ENCODE results near the gene SLC1A1. TPM values are rescaled to one million over a fixed set of nuclear protein-coding genes. Genes with fewer than 3 reads are reported as not detected.

Gene SLC1A1
- polyA plus RNA-seq, 1 donor from 2014 or later, result not detected

DNA sequence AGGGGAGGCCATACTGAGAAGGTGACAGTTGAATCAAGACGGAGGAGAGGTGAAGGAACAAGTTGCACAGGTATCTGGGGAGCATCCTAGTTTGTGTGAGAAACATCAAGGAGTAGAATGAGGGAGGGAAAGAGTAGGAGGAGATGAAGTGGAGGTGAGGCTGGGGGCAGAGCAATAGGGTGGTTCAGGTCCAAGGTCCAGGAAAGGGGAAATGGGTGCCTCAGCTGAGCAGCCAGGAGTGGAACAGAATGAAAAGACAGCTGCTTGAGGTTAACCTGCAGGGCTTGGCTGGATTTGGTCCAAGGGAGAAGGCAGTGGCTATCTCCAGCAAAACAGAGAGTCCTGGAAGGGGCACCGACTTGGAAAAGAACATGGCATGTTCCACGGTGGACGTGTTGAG, 5.3 kb downstream of the SLC1A1 start:
- Mint-ChIP-seq H3K36me3 (no peaks in the 10 kb centered on the region), H3K27ac (no peak overlapping the region), H3K4me1 (peaks cover 7 to 14% (median 10%) of the 10 kb centered on the region in 3 donors), H3K27me3 (peaks cover 36% of the 10 kb centered on the region), H3K9me3 (no peaks in the 10 kb centered on the region), H3K4me3 (no peak overlapping the region)

DNA sequence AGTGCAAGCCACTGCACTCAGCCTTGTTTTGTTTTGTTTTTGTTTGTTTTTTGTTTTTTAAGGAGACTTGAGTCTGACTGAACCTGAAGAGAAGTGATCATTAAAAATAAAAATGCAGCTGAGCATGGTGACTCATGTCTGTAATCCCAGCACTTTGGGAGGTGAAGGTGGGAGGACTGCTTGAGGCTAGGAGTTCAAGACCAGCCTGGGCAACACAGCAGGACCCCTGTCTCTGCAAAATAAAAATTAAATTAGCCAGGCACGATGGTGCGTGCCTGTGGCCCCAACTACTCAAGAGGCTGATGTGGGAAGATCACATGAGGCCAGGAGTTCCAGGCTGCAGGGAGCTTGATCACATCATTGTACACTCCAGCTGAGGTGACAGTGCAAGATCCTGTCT, 6.2 kb downstream of the SLC1A1 start:
- Mint-ChIP-seq H3K27me3 (peaks cover 28% of the 10 kb centered on the region), H3K4me1 (peaks cover 3 to 10% (median 4%) of the 10 kb centered on the region in 3 donors), H3K36me3 (no peaks in the 10 kb centered on the region), H3K27ac (no peak overlapping the region), H3K4me3 (no peak overlapping the region), H3K9me3 (no peaks in the 10 kb centered on the region)

DNA sequence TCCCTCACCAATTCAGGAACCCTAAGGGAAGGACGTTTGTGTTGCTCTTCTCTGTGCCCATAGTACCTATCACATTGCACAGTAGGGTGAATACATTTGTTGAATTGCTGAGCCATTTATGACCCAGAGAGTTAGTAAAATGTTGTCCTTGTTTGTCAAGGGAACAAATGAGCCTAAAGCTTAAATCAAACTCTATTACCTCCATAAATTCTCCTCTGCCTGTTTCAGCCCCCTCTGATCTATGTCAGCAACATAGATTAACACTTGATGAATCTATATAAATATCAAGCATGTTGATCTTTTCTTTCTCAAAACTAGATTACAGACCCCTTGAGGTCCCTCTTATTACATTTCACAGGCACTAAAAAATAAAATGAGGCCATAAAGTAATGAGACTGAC, 7.1 kb downstream of the SLC1A1 start:
- no peak overlapping the region for H3K4me3 Mint-ChIP-seq
- no peaks in the 10 kb centered on the region for H3K36me3 Mint-ChIP-seq
- no peak overlapping the region for H3K27ac Mint-ChIP-seq
- peaks cover 0 to 4% (median 4%) of the 10 kb centered on the region in 3 donors for H3K4me1 Mint-ChIP-seq
- H3K9me3 Mint-ChIP-seq, result no peaks in the 10 kb centered on the region
- peaks cover 19% of the 10 kb centered on the region for H3K27me3 Mint-ChIP-seq

DNA sequence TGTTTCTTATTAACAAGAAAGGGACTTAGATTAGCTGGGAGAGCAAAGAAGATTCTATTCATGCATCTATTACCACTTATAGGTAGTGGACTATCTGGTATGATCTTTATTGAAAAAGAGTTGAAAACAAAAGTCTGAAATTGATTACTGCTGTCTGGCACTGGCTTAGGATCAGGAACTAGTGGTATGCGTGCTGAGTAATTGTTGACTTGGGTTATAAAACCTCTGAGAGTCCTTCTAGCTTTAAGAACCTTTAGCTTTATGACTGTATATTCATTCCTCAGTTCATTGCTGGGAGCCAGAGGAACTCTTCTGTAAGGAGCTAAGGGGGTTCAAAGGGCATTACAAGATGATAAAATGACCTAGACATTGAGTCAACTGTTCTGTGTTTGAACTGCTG, 7.6 kb downstream of the SLC1A1 start:
- H3K4me3 Mint-ChIP-seq, result no peak overlapping the region
- peaks cover 16% of the 10 kb centered on the region for H3K27me3 Mint-ChIP-seq
- H3K4me1 Mint-ChIP-seq, result peaks cover 0 to 4% (median 4%) of the 10 kb centered on the region in 3 donors
- H3K27ac Mint-ChIP-seq, result no peak overlapping the region
- no peaks in the 10 kb centered on the region for H3K9me3 Mint-ChIP-seq
- no peaks in the 10 kb centered on the region for H3K36me3 Mint-ChIP-seq

DNA sequence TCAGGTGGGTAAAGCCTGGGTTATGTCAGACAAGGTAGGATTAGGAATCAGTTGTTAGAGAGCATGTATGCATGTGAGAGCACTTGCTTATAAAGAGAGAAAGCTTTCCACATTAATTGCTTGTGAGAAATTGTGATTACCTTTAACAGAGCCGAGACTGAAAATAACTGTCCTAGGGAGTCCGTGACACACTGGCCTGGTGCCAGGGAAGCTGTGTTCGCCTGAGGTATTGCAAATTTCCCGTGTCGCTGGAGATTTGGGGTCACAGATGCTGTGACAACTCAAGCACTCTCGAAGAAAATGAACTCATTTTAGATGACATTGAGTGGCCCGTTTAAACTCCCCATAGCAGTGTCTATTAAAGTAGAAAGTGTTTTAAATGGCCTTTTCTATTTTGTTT, 9.6 kb downstream of the SLC1A1 start:
- Mint-ChIP-seq H3K9me3 (no peaks in the 10 kb centered on the region), H3K4me1 (peaks cover 0 to 4% (median 0%) of the 10 kb centered on the region in 3 donors), H3K36me3 (no peaks in the 10 kb centered on the region), H3K4me3 (no peak overlapping the region), H3K27me3 (peaks cover 10% of the 10 kb centered on the region), H3K27ac (no peak overlapping the region)

DNA sequence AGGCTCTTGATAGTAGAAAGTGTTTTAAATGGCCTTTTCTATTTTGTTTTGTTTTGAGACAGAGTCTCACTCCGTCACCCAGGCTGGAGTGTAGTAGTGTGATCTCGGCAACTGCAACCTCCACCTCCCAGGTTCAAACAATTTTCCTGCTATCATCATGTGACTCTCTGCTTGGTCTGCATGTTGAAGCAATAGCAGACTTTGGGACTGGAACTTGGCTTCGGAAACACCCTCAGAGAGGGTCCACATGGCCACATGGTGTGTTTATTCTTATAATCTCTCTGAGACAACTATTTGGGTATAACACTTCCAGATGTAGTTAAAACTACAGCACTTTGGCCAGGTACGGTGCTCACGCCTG, 10.9 kb downstream of the SLC1A1 start:
- H3K4me1 Mint-ChIP-seq, result peaks cover 0 to 2% (median 0%) of the 10 kb centered on the region in 3 donors
- no peaks in the 10 kb centered on the region for H3K36me3 Mint-ChIP-seq
- no peak overlapping the region for H3K4me3 Mint-ChIP-seq
- peak overlapping the region in 1 of 3 donors; percentile 45 for H3K27ac Mint-ChIP-seq
- peaks cover 3% of the 10 kb centered on the region for H3K27me3 Mint-ChIP-seq
- no peaks in the 10 kb centered on the region for H3K9me3 Mint-ChIP-seq

DNA sequence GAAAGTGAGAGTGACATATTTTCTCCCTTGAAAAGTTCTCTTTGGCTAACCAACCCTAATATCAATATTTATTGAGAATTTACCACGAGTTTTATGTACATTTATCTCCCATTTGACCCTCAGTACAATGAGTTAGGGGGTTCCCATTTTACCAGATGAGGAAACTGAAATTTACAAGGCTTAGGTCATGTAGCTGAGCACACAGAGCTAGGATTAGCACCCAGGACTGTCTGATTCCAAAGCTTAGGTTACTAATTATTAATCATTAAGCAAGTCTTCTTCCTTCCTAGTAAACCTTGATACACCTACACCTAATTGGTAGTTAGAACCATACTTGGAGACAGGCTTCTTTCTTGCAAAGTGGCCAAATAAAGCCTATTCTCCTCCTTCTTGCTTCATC, 12.2 kb downstream of the SLC1A1 start:
- Mint-ChIP-seq H3K9me3 (no peaks in the 10 kb centered on the region), H3K4me3 (no peak overlapping the region), H3K36me3 (no peaks in the 10 kb centered on the region), H3K27ac (no peak overlapping the region), H3K27me3 (peaks cover 2% of the 10 kb centered on the region), H3K4me1 (peaks cover 0 to 2% (median 0%) of the 10 kb centered on the region in 3 donors)

DNA sequence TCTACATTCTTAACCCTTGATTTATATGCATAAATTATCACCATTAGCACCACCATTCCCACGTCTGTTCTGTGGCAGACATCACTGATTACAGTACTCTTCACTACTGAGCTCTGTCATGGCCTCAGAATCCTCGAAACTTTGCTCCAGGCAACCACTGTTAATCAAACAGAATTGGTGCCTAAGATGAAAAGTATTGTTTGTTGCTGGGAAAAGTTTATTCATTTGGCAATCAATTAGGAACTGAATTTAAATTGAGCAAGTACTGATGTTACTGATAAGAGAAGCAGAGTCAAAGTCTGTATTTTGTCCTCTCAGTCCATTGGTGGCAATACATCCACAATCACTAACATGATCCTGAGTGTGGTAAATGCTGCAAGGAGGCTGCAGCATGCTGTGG, 12.8 kb downstream of the SLC1A1 start:
- Mint-ChIP-seq H3K9me3 (no peaks in the 10 kb centered on the region), H3K27me3 (peaks cover 2% of the 10 kb centered on the region), H3K4me3 (no peak overlapping the region), H3K27ac (no peak overlapping the region), H3K36me3 (no peaks in the 10 kb centered on the region), H3K4me1 (peaks cover 0 to 2% (median 0%) of the 10 kb centered on the region in 3 donors)

DNA sequence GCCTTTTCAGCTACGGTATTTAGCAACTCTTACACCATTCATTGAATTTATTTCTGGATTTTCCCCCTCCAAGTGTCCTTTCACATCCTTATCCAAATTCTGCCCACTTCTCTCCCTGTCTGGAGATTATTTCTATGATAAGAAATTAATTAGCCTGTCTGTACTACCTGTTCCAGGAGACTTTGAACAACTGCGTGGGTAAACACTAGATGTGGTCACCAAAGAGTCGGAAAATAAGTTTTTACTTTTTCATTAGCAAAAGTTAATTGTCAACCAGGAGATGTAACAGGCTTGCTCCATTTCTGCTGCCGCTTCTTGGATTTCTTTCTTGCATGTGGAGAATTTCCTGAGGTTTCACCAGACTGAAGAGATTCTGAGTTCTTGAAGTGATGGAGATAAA, 14.0 kb downstream of the SLC1A1 start:
- no peaks in the 10 kb centered on the region for H3K36me3 Mint-ChIP-seq

DNA sequence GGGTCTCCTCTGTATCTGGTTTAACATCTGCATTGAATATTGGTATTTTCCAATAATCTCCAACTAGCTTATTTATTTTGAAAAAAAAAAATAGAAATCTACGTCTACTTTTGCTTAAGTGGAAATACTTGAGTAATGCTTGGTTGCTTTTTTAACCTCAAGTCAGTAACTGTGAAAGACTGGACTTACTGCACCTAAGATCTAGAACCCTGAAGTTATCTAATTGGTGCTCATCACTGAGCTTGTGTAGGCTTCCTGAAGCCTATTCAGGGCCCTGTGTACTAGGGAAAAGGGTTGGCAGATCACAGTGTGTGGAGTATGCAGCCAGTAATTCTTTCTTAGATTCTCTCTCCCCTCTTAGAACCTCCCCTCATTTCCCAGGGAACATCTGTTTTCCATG, 16.2 kb downstream of the SLC1A1 start:
- Mint-ChIP-seq H3K36me3 (no peaks in the 10 kb centered on the region), H3K27ac (no peak overlapping the region), H3K4me1 (no peaks in the 10 kb centered on the region)

More for the DNA sequence above, 14.0 kb downstream of the SLC1A1 start:
- Mint-ChIP-seq H3K4me1 (peaks cover 0 to 2% (median 0%) of the 10 kb centered on the region in 3 donors), H3K9me3 (no peaks in the 10 kb centered on the region), H3K27me3 (peaks cover 2% of the 10 kb centered on the region), H3K4me3 (no peak overlapping the region), H3K27ac (no peak overlapping the region)

DNA sequence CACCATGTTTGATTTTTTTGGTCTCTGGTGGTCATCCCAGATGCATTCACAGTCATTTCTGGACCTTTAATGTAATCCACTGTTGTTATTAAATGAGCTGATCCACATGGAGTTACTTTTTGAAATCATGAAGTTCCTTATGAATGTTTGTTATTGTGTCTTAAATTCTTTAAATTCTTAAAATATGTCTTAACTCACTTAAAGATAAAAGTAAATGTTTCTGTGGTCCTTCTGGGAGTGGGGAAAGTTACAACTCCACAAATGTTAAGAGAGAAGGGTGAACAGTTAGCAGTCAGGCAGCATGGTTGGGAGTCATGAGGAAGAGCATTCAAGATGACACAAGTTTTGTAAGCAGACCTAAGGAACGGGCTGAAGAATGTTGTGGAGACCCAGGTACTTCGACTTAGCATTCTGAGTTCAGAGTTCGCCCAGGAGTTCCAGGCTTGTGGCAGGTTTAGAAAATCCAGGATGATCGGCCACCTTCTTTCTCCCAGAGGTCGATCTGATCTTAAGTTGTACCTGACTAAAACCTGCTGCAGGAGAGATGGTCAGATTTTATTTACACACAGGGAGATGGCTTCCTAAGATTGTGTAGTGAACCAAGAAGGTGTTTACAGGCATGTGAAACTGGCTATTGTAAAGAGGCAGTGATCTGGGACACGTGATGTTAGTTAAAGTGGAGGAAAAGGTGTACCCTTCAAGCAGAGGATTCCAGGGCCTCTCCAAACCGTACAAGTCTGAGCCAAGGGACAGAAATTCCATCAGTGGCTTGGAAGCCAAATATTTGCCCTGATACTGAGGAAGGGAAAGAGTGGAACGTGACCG, 17.2 kb downstream of the SLC1A1 start:
- H3K27ac Mint-ChIP-seq, result no peak overlapping the region
- peaks cover 0 to 2% (median 0%) of the 10 kb centered on the region in 3 donors for H3K9me3 Mint-ChIP-seq
- H3K4me3 Mint-ChIP-seq, result no peak overlapping the region
- peaks cover 3% of the 10 kb centered on the region for H3K27me3 Mint-ChIP-seq
- H3K36me3 Mint-ChIP-seq, result no peaks in the 10 kb centered on the region
- H3K4me1 Mint-ChIP-seq, result no peaks in the 10 kb centered on the region

More for the DNA sequence above, 16.2 kb downstream of the SLC1A1 start:
- Mint-ChIP-seq H3K9me3 (peaks cover 0 to 2% (median 0%) of the 10 kb centered on the region in 3 donors), H3K27me3 (peaks cover 3% of the 10 kb centered on the region), H3K4me3 (no peak overlapping the region)

DNA sequence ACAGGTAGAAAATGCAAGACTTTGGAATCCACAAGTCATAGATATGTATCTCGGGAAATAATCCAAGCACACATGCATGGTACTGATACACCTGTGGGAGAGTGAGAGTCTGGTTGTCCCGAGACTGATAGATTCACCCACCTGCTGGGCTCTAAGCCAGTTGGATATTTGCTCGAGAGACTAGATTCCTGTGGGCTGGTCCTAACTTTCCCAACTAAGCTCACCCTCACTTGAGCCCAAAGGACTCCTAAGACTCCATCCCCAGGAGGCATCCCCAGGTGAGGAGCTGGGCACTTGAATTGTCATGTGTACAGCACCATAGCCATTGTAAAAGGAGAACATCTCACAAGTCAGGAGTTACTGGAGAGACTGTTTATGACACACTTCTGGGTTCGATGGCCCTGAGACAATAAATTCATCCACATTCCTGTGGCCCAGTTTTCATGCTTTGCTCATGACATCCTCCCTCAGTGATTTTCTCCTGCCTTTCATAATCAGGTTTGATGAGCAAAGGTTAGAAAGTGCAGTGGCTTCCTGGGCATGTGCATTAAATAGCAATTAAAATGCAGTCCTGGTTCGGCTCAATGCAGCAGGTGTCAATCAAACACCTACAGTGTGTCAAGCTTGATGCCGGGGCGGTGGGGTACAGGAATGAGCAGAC, 18.1 kb downstream of the SLC1A1 start:
- no peak overlapping the region for H3K27ac Mint-ChIP-seq
- no peaks in the 10 kb centered on the region for H3K36me3 Mint-ChIP-seq
- H3K4me3 Mint-ChIP-seq, result no peak overlapping the region
- no peaks in the 10 kb centered on the region for H3K4me1 Mint-ChIP-seq
- peaks cover 3% of the 10 kb centered on the region for H3K27me3 Mint-ChIP-seq
- H3K9me3 Mint-ChIP-seq, result peaks cover 0 to 2% (median 0%) of the 10 kb centered on the region in 3 donors

DNA sequence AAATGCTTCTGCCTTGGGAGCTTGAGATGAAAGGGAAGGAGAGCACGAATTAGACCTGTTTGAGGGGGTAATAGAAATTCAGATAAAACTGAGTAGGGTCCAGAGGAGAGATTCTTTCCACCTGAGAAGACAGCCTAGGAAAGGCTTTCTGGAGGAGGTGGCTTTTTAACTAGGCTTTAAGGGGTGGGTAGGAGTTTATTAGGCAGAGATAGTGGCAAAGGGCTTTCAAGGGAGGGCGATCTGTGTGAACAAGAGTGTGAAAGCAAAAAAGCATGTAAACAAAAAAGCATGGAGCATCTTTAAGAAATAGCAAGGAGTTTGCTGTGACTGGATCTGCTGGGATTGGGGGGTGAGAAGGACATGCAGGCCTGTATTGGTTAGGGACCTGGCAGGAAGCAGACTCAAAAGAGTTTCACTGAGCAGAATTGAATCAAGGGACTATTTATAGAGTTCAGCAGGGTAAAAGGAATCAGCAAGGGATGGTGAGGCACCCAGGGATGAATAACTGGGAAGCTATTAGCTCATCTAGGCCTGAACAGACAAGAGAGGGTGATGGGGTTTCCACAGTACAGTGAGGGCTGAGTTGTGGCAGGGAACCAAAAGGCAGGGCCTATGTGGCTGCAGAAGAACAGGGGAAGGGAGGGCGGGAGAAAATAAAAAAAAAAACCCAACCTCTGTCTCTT, 18.8 kb downstream of the SLC1A1 start:
- no peak overlapping the region for H3K27ac Mint-ChIP-seq
- no peaks in the 10 kb centered on the region for H3K4me1 Mint-ChIP-seq
- H3K4me3 Mint-ChIP-seq, result no peak overlapping the region
- peaks cover 3% of the 10 kb centered on the region for H3K27me3 Mint-ChIP-seq
- peaks cover 0 to 2% (median 0%) of the 10 kb centered on the region in 3 donors for H3K9me3 Mint-ChIP-seq
- H3K36me3 Mint-ChIP-seq, result no peaks in the 10 kb centered on the region

DNA sequence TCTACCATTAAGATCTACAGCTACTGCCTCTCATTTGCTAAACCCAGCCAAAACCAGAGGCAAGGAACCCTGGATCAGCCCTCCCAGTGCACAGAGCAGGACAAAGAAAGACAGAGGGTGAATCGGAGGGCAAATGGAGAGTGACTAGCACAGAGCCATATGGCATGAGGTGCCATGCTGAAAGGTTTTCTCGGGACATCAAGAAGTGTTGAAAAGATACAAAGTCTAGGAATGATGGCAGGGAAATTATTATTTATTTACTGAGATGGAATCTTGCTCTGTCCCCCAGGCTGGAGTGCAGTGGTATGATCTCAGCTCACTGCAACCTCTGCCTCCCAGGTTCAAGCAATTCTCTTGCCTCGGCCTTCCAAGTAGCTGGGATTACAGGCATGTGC, 19.3 kb downstream of the SLC1A1 start:
- peaks cover 1% of the 10 kb centered on the region for H3K27me3 Mint-ChIP-seq
- peaks cover 0 to 2% (median 0%) of the 10 kb centered on the region in 3 donors for H3K9me3 Mint-ChIP-seq
- peak overlapping the region in 1 of 3 donors; percentile 69 for H3K27ac Mint-ChIP-seq
- H3K36me3 Mint-ChIP-seq, result no peaks in the 10 kb centered on the region
- H3K4me1 Mint-ChIP-seq, result no peaks in the 10 kb centered on the region
- no peak overlapping the region for H3K4me3 Mint-ChIP-seq

Data from IgD-negative memory B cell (primary cell).